GM20431 (cell line): ENCODE results near the gene ATP6V0E1.
"Not testable (repeated sequence)": the region's sequence is repeated elsewhere in the genome, so short reads cannot be mapped to it uniquely, and the experiment has no call there.

Experiments
- in situ Hi-C: fragments of 300-500 bp; cut with MseI, MboI; formaldehyde crosslinking; loops from one replicate; pipeline ENCODE4 v1.15.0; 2020; ENCODE audit warnings: low sequenced_read_pairs; ENCODE audit not compliant: unreplicated experiment

ATP6V0E1 gene

GRCh38 chr5:173020643-173021042 is 37.1 kb downstream of the ATP6V0E1 start:
- in situ Hi-C loops = no loop called here

- in situ Hi-C loops = no loop called here
Observed at GRCh38 chr5:173025651-173026050, 42.1 kb downstream of the ATP6V0E1 start.

GRCh38 chr5:173027905-173028304 is 44.3 kb downstream of the ATP6V0E1 start:
- in situ Hi-C loops = no loop called here

GRCh38 chr5:173028811-173029327 is 45.3 kb downstream of the ATP6V0E1 start:
- in situ Hi-C loops = no loop called here

- in situ Hi-C loops = no loop called here
Observed at GRCh38 chr5:173029499-173029921, 45.9 kb downstream of the ATP6V0E1 start.

GRCh38 chr5:173032096-173032495 is 48.5 kb downstream of the ATP6V0E1 start:
- in situ Hi-C loops = not testable (repeated sequence)

- in situ Hi-C loops = no loop called here
Observed at GRCh38 chr5:173032730-173033129, 49.2 kb downstream of the ATP6V0E1 start.

- in situ Hi-C loops = no loop called here
Observed at GRCh38 chr5:173033923-173034322, 50.4 kb downstream of the ATP6V0E1 start.

- in situ Hi-C loops = no loop called here
Observed at GRCh38 chr5:173035904-173036707, 52.5 kb downstream of the ATP6V0E1 start.

GRCh38 chr5:173039188-173039587 is 55.6 kb downstream of the ATP6V0E1 start:
- in situ Hi-C loops = no loop called here

- in situ Hi-C loops = no loop called here
Observed at GRCh38 chr5:173039964-173040363, 56.4 kb downstream of the ATP6V0E1 start.

- in situ Hi-C loops = no loop called here
Observed at GRCh38 chr5:173041881-173042762, 58.6 kb downstream of the ATP6V0E1 start.

- in situ Hi-C loops = no loop called here
Observed at GRCh38 chr5:173042763-173043107, 59.2 kb downstream of the ATP6V0E1 start.

- in situ Hi-C loops = no loop called here
Observed at GRCh38 chr5:173045474-173045873, 61.9 kb downstream of the ATP6V0E1 start.

GRCh38 chr5:173047096-173047837 is 63.7 kb downstream of the ATP6V0E1 start:
- in situ Hi-C loops = not testable (repeated sequence)

GRCh38 chr5:173047838-173048105 is 64.2 kb downstream of the ATP6V0E1 start:
- in situ Hi-C loops = no loop called here

GRCh38 chr5:173050791-173051190 is 67.2 kb downstream of the ATP6V0E1 start:
- in situ Hi-C loops = no loop called here

- in situ Hi-C loops = no loop called here
Observed at GRCh38 chr5:173051746-173052145, 68.2 kb downstream of the ATP6V0E1 start.

- in situ Hi-C loops = no loop called here
Observed at GRCh38 chr5:173053041-173053440, 69.5 kb downstream of the ATP6V0E1 start.

GRCh38 chr5:173055042-173055721 is 71.6 kb downstream of the ATP6V0E1 start:
- in situ Hi-C loops = no loop called here
